Measurements from ENCODE around the gene PREB. TPM values are rescaled to one million over a fixed set of nuclear protein-coding genes. Genes with fewer than 3 reads are reported as not detected.

The PREB gene
- total and polyA plus RNA-seq, 2 of the 13 experiments (the other 11 are each of a cell fraction or from before 2014, with no cell fraction given) = 112 to 192 TPM

DNA sequence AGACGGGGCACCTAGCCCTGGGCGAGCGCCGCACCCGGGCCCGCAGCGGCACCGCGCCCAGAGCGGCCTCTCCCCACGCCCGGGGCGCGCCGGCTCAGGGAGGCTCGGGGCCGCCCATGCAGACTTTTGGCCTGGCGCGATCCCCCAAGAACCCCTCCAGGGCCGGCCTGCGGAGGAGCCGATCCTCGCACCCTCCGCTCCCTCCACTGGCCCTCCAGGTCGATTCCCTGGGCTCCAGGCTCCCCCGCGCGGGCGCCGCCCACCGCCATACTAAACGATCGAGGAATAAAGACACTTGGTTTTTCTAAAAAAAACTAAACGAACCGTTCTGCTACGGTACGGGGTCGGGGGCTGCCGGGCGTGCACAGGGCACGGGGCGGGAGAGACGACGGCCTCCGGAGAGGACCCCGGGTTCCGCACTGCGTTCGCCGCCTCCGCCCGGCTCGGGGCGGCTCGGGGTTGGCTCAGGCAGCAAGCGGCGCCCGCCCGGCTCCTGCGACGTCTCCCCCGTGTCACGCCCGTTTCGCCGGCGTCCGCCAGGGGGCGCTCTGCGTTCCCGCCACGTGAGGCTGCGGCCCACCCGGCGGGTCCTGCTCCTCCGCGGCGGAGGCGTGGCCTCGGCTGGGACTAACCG lies 48.2 kb downstream of the PREB start (continued):
- TF ChIP-seq TFE3 (CRISPR knock-in tag; IDR thresholded peaks at IDR 0.05) (peak; percentile 89), HDAC6 (IDR thresholded peaks at IDR 0.05; ENCODE audit: low read depth, low read length) (no peak), POLR2G (IDR thresholded peaks at IDR 0.05; ENCODE audit: low read depth, low read length) (peak; percentile 77), BORCS8-MEF2B (CRISPR knock-in tag; IDR thresholded peaks at IDR 0.05) (no peak), ZNF775 (CRISPR knock-in tag; IDR thresholded peaks at IDR 0.05; ENCODE audit: borderline replicate concordance) (0 out of 2 replicates have a peak, but pooled peaks have one; percentile 27), ZNF230 (CRISPR knock-in tag; IDR thresholded peaks at IDR 0.05) (0 out of 2 replicates have a peak, but pooled peaks have one; percentile 55), ZFP1 (CRISPR knock-in tag; IDR thresholded peaks at IDR 0.05) (peak; percentile 72; the same call in 1 of the 2 replicates), ZNF333 (CRISPR knock-in tag; IDR thresholded peaks at IDR 0.05; ENCODE audit: borderline replicate concordance) (no peak; the same call in 1 of the 2 replicates), HMG20B (CRISPR knock-in tag; conservative IDR thresholded peaks at IDR 0.05) (no peak), SMYD3 (CRISPR knock-in tag; IDR thresholded peaks at IDR 0.05) (no peak), ZFP36L1 (CRISPR knock-in tag; IDR thresholded peaks at IDR 0.05) (no peak; the same call in none of the 2 replicates), HDAC2 (CRISPR knock-in tag; IDR thresholded peaks at IDR 0.05) (peak; percentile 78), CBX5 (CRISPR knock-in tag; IDR thresholded peaks at IDR 0.05; ENCODE audit: borderline replicate concordance) (peak; percentile 71; the same call in 1 of the 2 replicates), ZFP82 (CRISPR knock-in tag; IDR thresholded peaks at IDR 0.05; ENCODE audit: borderline replicate concordance) (no peak)
- TF ChIP-seq, protein P1, sequence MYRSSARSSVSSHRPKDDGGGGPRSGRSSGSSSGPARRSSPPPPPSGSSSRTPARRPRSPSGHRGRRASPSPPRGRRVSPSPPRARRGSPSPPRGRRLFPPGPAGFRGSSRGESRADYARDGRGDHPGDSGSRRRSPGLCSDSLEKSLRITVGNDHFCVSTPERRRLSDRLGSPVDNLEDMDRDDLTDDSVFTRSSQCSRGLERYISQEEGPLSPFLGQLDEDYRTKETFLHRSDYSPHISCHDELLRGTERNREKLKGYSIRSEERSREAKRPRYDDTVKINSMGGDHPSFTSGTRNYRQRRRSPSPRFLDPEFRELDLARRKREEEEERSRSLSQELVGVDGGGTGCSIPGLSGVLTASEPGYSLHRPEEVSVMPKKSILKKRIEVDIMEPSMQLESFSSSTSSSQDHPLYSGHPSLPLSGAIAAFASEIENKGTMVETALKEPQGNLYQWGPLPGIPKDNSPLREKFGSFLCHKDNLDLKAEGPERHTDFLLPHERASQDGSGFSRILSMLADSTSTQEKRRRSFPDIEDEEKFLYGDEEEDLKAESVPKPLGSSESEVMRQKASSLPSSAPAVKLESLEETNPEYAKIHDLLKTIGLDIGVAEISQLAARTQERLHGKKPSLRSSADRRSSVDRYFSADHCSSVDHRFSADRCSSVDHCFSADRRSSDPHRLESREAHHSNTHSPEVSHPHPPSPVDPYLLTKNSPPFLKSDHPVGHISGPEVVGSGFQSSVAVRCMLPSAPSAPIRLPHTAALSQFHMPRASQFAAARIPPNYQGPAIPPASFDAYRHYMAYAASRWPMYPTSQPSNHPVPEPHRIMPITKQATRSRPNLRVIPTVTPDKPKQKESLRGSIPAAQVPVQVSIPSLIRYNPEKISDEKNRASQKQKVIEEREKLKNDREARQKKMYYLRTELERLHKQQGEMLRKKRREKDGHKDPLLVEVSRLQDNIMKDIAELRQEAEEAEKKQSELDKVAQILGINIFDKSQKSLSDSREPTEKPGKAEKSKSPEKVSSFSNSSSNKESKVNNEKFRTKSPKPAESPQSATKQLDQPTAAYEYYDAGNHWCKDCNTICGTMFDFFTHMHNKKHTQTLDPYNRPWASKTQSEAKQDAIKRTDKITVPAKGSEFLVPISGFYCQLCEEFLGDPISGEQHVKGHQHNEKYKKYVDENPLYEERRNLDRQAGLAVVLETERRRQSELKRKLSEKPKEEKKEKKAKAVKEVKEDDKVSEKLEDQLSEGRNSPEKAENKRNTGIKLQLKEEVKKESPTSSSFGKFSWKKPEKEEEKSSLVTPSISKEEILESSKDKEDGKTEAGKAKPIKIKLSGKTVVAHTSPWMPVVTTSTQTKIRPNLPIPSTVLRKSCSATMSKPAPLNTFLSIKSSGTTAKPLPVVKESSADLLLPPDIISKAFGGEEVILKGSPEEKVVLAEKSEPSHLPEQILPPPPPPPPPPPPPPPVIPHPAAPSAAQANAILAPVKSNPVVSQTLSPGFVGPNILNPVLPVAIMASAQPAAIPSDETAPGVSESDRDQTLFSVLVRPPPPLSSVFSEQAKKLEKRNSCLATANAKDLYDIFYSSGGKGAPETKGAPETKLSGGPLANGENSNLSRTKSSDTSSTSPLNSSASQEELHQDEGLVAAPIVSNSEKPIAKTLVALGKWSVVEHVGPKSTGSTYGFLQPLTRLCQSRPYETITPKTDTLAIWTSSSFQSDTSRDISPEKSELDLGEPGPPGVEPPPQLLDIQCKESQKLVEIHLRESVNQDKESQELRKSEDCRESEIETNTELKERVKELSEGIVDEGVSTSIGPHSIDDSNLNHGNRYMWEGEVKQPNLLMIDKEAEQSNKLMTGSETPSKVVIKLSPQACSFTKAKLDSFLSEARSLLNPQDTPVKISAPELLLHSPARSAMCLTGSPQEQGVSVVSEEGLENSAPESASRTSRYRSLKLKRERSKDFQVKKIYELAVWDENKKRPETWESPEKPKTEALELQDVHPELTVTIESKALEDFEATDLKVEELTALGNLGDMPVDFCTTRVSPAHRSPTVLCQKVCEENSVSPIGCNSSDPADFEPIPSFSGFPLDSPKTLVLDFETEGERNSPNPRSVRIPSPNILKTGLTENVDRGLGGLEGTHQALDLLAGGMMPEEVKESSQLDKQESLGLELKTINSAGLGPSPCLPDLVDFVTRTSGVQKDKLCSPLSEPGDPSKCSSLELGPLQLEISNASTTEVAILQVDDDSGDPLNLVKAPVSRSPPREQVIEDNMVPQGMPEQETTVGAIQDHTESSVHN (CRISPR knock-in tag; IDR thresholded peaks at IDR 0.05) = 0 out of 2 replicates have a peak, but pooled peaks have one; percentile 12
- TF ChIP-seq, protein P2, sequence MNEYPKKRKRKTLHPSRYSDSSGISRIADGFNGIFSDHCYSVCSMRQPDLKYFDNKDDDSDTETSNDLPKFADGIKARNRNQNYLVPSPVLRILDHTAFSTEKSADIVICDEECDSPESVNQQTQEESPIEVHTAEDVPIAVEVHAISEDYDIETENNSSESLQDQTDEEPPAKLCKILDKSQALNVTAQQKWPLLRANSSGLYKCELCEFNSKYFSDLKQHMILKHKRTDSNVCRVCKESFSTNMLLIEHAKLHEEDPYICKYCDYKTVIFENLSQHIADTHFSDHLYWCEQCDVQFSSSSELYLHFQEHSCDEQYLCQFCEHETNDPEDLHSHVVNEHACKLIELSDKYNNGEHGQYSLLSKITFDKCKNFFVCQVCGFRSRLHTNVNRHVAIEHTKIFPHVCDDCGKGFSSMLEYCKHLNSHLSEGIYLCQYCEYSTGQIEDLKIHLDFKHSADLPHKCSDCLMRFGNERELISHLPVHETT (CRISPR knock-in tag; conservative IDR thresholded peaks at IDR 0.05) = peak; percentile 73; the same call in 1 of the 2 replicates
- TF ChIP-seq, protein P3, sequence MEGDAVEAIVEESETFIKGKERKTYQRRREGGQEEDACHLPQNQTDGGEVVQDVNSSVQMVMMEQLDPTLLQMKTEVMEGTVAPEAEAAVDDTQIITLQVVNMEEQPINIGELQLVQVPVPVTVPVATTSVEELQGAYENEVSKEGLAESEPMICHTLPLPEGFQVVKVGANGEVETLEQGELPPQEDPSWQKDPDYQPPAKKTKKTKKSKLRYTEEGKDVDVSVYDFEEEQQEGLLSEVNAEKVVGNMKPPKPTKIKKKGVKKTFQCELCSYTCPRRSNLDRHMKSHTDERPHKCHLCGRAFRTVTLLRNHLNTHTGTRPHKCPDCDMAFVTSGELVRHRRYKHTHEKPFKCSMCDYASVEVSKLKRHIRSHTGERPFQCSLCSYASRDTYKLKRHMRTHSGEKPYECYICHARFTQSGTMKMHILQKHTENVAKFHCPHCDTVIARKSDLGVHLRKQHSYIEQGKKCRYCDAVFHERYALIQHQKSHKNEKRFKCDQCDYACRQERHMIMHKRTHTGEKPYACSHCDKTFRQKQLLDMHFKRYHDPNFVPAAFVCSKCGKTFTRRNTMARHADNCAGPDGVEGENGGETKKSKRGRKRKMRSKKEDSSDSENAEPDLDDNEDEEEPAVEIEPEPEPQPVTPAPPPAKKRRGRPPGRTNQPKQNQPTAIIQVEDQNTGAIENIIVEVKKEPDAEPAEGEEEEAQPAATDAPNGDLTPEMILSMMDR (CRISPR knock-in tag; IDR thresholded peaks at IDR 0.05) = peak; percentile 87

Data from HepG2 (cell line).